ENCODE data around the gene UBE2U.
"Not testable (repeated sequence)": the region's sequence is repeated elsewhere in the genome, so short reads cannot be mapped to it uniquely, and the experiment has no call there.

UBE2U gene

GRCh38 chr1:64241069-64241468 is 37.6 kb downstream of the UBE2U start:
- FAIRE-seq: no peak

- FAIRE-seq: peak; percentile 99
These were observed 39.7 kb downstream of the UBE2U start for GRCh38 chr1:64242895-64243756.

GRCh38 chr1:64243757-64244080 is 40.3 kb downstream of the UBE2U start:
- no peak for FAIRE-seq

- peak; percentile 91 for FAIRE-seq
These were observed 42.1 kb downstream of the UBE2U start for GRCh38 chr1:64245495-64245894.

- FAIRE-seq: peak; percentile 100
These were observed 43.0 kb downstream of the UBE2U start for GRCh38 chr1:64246294-64246917.

- FAIRE-seq: no peak
These were observed 44.6 kb downstream of the UBE2U start for GRCh38 chr1:64248065-64248464.

GRCh38 chr1:64250472-64250871 is 47.0 kb downstream of the UBE2U start:
- not testable (repeated sequence) for FAIRE-seq

GRCh38 chr1:64251971-64252370 is 48.5 kb downstream of the UBE2U start:
- no peak for FAIRE-seq

GRCh38 chr1:64257233-64257632 is 53.8 kb downstream of the UBE2U start:
- FAIRE-seq: not testable (repeated sequence)

GRCh38 chr1:64258444-64258843 is 55.0 kb downstream of the UBE2U start:
- FAIRE-seq: not testable (repeated sequence)

GRCh38 chr1:64263335-64263734 is 59.9 kb downstream of the UBE2U start:
- no peak for FAIRE-seq

GRCh38 chr1:64263856-64264255 is 60.4 kb downstream of the UBE2U start:
- no peak for FAIRE-seq

GRCh38 chr1:64265141-64265540 is 61.7 kb downstream of the UBE2U start:
- no peak for FAIRE-seq

- no peak for FAIRE-seq
These were observed 63.6 kb downstream of the UBE2U start for GRCh38 chr1:64266991-64267390.

GRCh38 chr1:64268653-64269557 is 65.5 kb downstream of the UBE2U start:
- FAIRE-seq: peak; percentile 99

GRCh38 chr1:64269558-64269884 is 66.1 kb downstream of the UBE2U start:
- FAIRE-seq: no peak

GRCh38 chr1:64280001-64280400 is 76.6 kb downstream of the UBE2U start:
- no peak for FAIRE-seq

GRCh38 chr1:64282351-64282750 is 78.9 kb downstream of the UBE2U start:
- FAIRE-seq: no peak

- FAIRE-seq: no peak
These were observed 83.6 kb downstream of the UBE2U start for GRCh38 chr1:64287071-64287470.

GRCh38 chr1:64290420-64290819 is 87.0 kb downstream of the UBE2U start:
- FAIRE-seq: no peak

GRCh38 chr1:64291931-64292330 is 88.5 kb downstream of the UBE2U start:
- FAIRE-seq: no peak

- no peak for FAIRE-seq
These were observed 89.0 kb downstream of the UBE2U start for GRCh38 chr1:64292399-64292798.

GRCh38 chr1:64293820-64294219 is 90.4 kb downstream of the UBE2U start:
- FAIRE-seq: no peak

- FAIRE-seq: no peak
These were observed 91.7 kb downstream of the UBE2U start for GRCh38 chr1:64295136-64295535.
